ENCODE results near the gene SLC9A9. TPM values are rescaled to one million over a fixed set of nuclear protein-coding genes. Genes with fewer than 3 reads are reported as not detected.

Gene SLC9A9
- total RNA-seq, 2 experiments from 2014 or later = 12.2 TPM

GRCh38 chr3:143720381-143720780 is 127.9 kb downstream of the SLC9A9 start:
- H3K9me3 Mint-ChIP-seq = no peaks in the 10 kb centered on the region
- H3K4me1 Mint-ChIP-seq (ENCODE audit: low read depth) = no peaks in the 10 kb centered on the region
- TF ChIP-seq CTCF (IDR thresholded peaks at IDR 0.05) = no peak
- H3K36me3 Mint-ChIP-seq (ENCODE audit: low read depth) = peaks cover 15% of the 10 kb centered on the region
- Histone ChIP-seq H3K9me3 (ENCODE audit: control insufficient read depth in 1 of 2, insufficient read depth in 1 of 2, low read length in 2 of 2) (no peaks in the 10 kb centered on the region), H3K36me3 (ENCODE audit: insufficient read depth, low read length) (no peaks in the 10 kb centered on the region), H3K4me1 (ENCODE audit: insufficient read depth, low read length) (no peaks in the 10 kb centered on the region), H3K27me3 (ENCODE audit: control insufficient read depth in 1 of 2, insufficient read depth in 2 of 2, low read length in 2 of 2) (no peaks in the 10 kb centered on the region), H3K27ac (ENCODE audit: low read depth in 1 of 2, low read length in 2 of 2) (no peak overlapping the region), H3K4me3 (ENCODE audit: low read length) (no peak overlapping the region)
- DNase-seq (no peak), ATAC-seq (ENCODE audit: poor library complexity) (no peak)
- CTCF ChIA-PET = no interaction called here
- no peak overlapping the region for H3K4me3 Mint-ChIP-seq
- no peaks in the 10 kb centered on the region for H3K27me3 Mint-ChIP-seq
- POLR2A ChIA-PET = interaction anchor here (1.0 kb wide), 1 partner anchor 31 kb away, joined by 3 read pairs; no protein-coding TSS in a partner anchor
- intact Hi-C loops (cut with DNase I, micrococcal nuclease) = no loop called here
- no peak overlapping the region for H3K27ac Mint-ChIP-seq

GRCh38 chr3:143718463-143718862 is 129.8 kb downstream of the SLC9A9 start:
- no peak overlapping the region for H3K4me3 Mint-ChIP-seq
- CTCF ChIA-PET = no interaction called here
- H3K4me1 Mint-ChIP-seq (ENCODE audit: low read depth) = no peaks in the 10 kb centered on the region
- Histone ChIP-seq H3K36me3 (ENCODE audit: insufficient read depth, low read length) (no peaks in the 10 kb centered on the region), H3K4me3 (ENCODE audit: low read length) (no peak overlapping the region), H3K27ac (ENCODE audit: low read depth in 1 of 2, low read length in 2 of 2) (no peak overlapping the region), H3K9me3 (ENCODE audit: control insufficient read depth in 1 of 2, insufficient read depth in 1 of 2, low read length in 2 of 2) (no peaks in the 10 kb centered on the region), H3K27me3 (ENCODE audit: control insufficient read depth in 1 of 2, insufficient read depth in 2 of 2, low read length in 2 of 2) (no peaks in the 10 kb centered on the region), H3K4me1 (ENCODE audit: insufficient read depth, low read length) (no peaks in the 10 kb centered on the region)
- H3K27me3 Mint-ChIP-seq = no peaks in the 10 kb centered on the region
- no peak for TF ChIP-seq CTCF (IDR thresholded peaks at IDR 0.05)
- DNase-seq (no peak), ATAC-seq (ENCODE audit: poor library complexity) (no peak)
- H3K27ac Mint-ChIP-seq = no peak overlapping the region
- peaks cover 5% of the 10 kb centered on the region for H3K36me3 Mint-ChIP-seq (ENCODE audit: low read depth)
- POLR2A ChIA-PET = no interaction called here
- intact Hi-C loops (cut with DNase I, micrococcal nuclease) = no loop called here
- H3K9me3 Mint-ChIP-seq = no peaks in the 10 kb centered on the region

- H3K27ac ChIP-seq (ENCODE audit: low read depth in 1 of 2, low read length in 2 of 2) = no peak overlapping the region
- Mint-ChIP-seq H3K27ac (no peak overlapping the region), H3K4me1 (ENCODE audit: low read depth) (no peaks in the 10 kb centered on the region), H3K9me3 (no peaks in the 10 kb centered on the region), H3K4me3 (no peak overlapping the region), H3K27me3 (no peaks in the 10 kb centered on the region), H3K36me3 (ENCODE audit: low read depth) (no peaks in the 10 kb centered on the region)
- intact Hi-C loops (cut with DNase I, micrococcal nuclease) = no loop called here
- H3K36me3 ChIP-seq (ENCODE audit: insufficient read depth, low read length) = no peaks in the 10 kb centered on the region
- no peak overlapping the region for H3K4me3 ChIP-seq (ENCODE audit: low read length)
- no peak for TF ChIP-seq CTCF (IDR thresholded peaks at IDR 0.05)
- no peak for ATAC-seq (ENCODE audit: poor library complexity)
- no peaks in the 10 kb centered on the region for H3K4me1 ChIP-seq (ENCODE audit: insufficient read depth, low read length)
- no peak for DNase-seq
- H3K9me3 ChIP-seq (ENCODE audit: control insufficient read depth in 1 of 2, insufficient read depth in 1 of 2, low read length in 2 of 2) = no peaks in the 10 kb centered on the region
- ChIA-PET CTCF (no interaction called here), POLR2A (no interaction called here)
- H3K27me3 ChIP-seq (ENCODE audit: control insufficient read depth in 1 of 2, insufficient read depth in 2 of 2, low read length in 2 of 2) = no peaks in the 10 kb centered on the region
Measured at GRCh38 chr3:143716731-143717130, 131.5 kb downstream of the SLC9A9 start.

Measured in CD4-positive, alpha-beta T cell (primary cell).